GM19035 (cell line): ENCODE data around the gene ANXA2R.
"Not testable (repeated sequence)": the region's sequence is repeated elsewhere in the genome, so short reads cannot be mapped to it uniquely, and the experiment has no call there.

ENCODE experiments used
- ATAC-seq: cut with Tn5 transposase; IDR thresholded peaks from one replicate; pipeline ENCODE4 v1.9.1; 2021; ENCODE audit not compliant: unreplicated experiment

The ANXA2R gene

GRCh38 chr5:43040287-43041098, at the start of gene ANXA2R:
Gene ANXA2R (minus strand): TSS chr5:43040319. CDS start chr5:43040046, 273 bp downstream.
- ATAC-seq: peak; percentile 44

GRCh38 chr5:43086118-43086908, 46.2 kb upstream of the ANXA2R start:
- not testable (repeated sequence) for ATAC-seq

- no peak for ATAC-seq
These were observed 45.3 kb upstream of the ANXA2R start for GRCh38 chr5:43085453-43085852.

- ATAC-seq: not testable (repeated sequence)
These were observed 44.3 kb upstream of the ANXA2R start for GRCh38 chr5:43084468-43084867.

GRCh38 chr5:43081345-43081744, 41.2 kb upstream of the ANXA2R start:
- ATAC-seq: not testable (repeated sequence)

GRCh38 chr5:43078956-43079355, 38.8 kb upstream of the ANXA2R start:
- ATAC-seq: no peak

GRCh38 chr5:43077446-43078191, 37.5 kb upstream of the ANXA2R start:
- not testable (repeated sequence) for ATAC-seq

- ATAC-seq: no peak
These were observed 35.5 kb upstream of the ANXA2R start for GRCh38 chr5:43075319-43076293.

- ATAC-seq: no peak
These were observed 34.8 kb upstream of the ANXA2R start for GRCh38 chr5:43074987-43075318.

- no peak for ATAC-seq
These were observed 33.8 kb upstream of the ANXA2R start for GRCh38 chr5:43073597-43074546.

- ATAC-seq: not testable (repeated sequence)
These were observed 29.2 kb upstream of the ANXA2R start for GRCh38 chr5:43069401-43069720.

GRCh38 chr5:43068037-43068436, 27.9 kb upstream of the ANXA2R start:
- ATAC-seq: no peak

- ATAC-seq: peak; percentile 48
These were observed 27.0 kb upstream of the ANXA2R start for GRCh38 chr5:43066799-43067741.

- peak; percentile 36 for ATAC-seq
These were observed 26.1 kb upstream of the ANXA2R start for GRCh38 chr5:43065948-43066798.

GRCh38 chr5:43065387-43065947, 25.3 kb upstream of the ANXA2R start:
- no peak for ATAC-seq

- no peak for ATAC-seq
These were observed 23.6 kb upstream of the ANXA2R start for GRCh38 chr5:43063721-43064171.
